ENCODE results near the gene MAPK12.

MAPK12 gene

DNA sequence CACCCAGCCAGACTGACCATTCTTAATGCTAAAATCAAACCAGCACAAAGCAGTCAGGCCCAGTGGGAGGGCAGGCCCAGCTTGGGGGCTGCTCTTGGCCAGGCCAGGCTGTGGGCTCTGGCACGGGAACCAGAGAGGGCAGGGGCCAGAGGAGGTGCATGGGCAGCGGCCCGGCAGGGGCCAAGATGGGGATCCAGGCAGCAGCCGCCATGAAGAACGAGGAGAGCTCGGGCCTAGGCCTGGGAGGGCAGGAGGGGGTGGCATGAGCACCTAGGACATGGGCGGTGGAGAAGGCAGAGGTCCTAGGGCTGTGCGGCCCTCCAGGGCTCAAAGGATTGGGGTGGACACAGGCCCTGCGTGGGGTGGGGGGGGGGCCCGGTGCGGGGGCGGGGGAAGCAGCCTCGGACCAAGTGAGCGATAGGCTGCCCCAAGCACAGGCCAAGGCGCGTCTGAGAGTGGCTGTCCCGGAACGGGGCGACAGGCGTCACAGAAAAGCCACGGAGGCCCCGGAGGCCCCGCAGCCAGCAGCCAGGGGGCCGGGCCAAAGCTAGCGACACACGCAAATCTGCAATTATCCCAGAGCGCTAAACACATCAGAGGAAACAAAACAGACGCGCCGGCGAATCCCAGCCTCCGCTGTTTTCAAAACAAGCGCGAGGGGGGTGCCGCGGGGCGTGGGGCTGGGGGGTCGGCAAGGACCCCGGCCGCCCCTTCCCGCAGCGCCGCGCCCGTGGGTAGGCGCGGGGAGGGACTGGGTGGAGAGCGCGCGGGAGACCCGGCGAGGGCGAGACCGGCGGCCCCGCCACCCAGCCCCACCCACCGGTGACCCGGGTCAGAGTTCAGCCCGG, 37.7 kb upstream of the MAPK12 start:
- DNase-seq = no peak

DNA sequence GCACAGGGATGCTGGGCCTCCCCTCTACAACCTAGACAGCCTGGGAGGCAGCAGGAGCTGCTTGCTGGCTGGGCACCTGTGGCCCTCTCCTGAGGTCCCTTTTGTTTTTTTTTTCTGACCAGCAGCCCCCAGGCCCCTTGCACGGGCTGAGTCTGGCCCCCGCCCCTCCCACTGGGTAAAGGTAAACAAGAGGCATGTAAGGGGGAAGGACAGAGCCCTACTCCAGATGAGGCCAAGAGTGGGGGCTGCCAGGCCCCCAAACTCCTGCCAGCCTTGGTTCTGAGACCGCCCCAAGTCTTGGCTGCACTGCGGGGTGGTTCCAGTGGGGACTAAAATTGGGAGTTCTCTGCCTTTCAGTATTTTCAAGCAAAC, 36.8 kb upstream of the MAPK12 start:
- no peak for DNase-seq

DNA sequence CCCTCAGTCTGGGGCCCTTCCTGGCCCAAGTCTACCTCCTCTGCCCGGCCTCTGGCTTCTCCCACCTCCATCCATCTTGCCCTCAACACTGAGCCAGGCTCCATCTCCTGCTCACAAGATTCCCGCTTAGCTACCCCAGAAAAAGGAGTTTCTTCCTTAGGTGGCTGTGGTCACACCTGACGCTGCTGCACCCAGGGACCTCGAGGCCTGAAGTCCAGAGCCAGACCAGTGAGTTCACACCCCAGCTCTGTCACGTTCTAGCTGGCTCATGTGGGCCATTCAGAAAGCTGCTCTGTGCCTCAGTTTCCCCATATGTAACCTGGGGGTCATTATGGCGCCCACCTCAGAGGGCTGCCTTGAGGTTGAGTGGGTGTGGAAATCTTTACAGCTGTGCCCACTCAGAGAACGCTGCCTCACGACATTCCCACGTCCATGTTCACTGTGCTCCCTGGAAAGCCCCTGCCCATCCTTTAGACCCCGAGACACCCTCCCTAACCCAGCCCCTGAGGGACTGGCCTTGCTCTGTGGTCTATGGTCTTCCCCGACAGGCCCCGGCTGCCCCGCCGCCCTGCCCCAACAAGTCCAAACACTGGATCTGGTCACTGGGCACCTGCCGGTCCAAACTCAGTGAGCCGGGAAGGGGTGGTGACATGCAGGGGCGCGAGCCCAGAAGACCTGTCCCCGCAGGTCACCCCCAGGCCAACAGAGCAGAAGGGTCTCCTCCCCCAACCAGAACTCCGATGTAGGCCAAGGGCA, 36.2 kb upstream of the MAPK12 start:
- DNase-seq = no peak

DNA sequence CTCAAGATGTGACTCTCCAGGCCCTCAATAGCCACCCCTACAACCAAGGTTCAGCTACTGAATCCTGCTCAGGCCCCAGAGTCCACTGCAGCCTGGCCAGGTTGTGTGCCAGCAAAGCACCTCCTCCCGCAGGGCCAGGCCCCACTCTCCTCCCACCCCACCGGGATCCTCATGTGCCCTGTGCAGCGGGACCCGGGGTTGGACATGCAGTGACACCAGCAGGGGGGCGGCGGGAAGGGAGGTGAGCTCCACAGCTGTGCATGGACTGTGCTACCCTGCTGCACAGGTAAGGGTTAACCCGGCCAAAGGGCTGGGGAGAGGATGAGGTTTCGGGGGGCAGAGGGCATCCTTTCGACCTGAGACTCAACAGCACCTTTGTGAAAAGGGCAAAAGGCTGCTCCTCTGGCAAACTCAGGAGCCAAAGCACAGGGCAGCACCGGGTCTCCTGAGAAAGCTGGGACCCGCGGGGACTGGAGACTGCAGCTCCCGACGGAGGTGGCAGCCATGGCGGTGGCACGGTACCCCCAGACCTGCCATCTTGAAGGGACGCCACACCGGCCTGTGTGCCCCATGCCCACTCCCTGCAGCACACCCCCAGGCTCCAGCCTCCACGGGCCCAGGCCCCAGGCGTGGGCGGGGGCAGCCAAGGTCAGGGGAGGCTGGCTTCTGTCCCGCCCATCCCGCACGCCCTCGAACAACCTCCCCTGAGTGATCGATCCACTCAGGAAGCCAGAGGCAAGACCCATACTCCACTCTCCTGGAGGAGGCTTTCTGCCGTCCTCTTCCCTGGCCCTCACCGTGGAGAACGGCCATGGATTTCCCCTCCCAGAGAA, 35.4 kb upstream of the MAPK12 start:
- DNase-seq = no peak

DNA sequence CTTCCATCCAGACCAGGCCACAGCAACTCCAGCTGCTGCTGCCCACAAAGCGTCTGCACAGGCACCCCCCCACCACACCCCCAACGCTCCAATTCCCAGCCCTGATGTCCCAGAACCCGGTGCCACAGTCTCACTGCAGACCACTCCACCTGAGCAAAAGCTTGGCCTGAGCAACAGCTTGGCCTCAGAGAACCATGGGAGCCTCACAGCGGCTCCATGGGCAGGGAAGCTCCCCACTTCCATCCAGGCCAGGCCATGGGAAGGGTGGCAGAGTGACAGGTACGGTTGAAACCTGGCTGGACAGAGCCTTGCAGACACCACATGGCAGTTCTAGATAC, 32.8 kb upstream of the MAPK12 start:
- no peak for DNase-seq

DNA sequence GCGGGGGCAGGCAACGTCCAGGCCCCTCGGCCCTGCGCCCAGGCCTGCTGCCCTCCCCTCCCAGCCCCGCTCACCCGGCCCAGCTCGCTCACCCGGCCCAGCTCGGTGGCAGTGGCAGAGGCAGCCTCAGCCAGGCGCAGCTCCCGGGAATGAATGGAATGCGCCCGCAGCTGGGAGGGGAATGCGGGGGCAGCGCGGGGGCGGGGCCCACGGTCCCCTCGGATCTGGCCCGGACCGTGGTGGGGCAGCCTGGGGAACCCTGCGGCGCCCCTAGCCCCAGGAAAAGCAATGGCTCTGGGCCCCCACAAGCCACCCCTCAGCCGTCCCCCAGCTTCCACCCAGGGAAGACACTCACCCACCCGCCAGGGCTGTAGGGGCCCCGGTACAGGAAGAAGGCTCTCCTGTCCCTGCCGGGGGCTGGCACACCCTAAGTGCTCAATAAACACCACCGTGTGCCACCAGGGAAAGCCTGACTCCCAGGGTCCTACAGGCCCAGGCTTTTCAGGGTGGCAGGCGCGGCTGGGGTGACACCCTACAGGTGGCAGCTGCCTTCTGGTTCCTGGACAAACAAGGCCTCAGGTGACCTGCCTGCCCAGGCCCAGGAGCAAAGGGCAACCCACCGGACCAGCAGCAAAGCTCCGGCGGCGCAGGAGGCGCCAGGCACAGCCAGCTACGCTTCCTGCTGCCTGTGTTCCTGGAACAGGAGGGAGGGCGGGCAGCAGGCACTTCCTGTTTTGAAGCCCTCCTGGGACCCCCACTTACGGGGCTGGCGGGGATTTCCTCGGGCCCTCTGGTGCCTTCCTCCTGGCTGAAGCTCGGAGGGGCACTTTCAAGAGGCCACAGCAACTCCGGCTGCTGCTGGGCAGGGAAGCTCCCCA, 32.2 kb upstream of the MAPK12 start:
- DNase-seq = no peak

DNA sequence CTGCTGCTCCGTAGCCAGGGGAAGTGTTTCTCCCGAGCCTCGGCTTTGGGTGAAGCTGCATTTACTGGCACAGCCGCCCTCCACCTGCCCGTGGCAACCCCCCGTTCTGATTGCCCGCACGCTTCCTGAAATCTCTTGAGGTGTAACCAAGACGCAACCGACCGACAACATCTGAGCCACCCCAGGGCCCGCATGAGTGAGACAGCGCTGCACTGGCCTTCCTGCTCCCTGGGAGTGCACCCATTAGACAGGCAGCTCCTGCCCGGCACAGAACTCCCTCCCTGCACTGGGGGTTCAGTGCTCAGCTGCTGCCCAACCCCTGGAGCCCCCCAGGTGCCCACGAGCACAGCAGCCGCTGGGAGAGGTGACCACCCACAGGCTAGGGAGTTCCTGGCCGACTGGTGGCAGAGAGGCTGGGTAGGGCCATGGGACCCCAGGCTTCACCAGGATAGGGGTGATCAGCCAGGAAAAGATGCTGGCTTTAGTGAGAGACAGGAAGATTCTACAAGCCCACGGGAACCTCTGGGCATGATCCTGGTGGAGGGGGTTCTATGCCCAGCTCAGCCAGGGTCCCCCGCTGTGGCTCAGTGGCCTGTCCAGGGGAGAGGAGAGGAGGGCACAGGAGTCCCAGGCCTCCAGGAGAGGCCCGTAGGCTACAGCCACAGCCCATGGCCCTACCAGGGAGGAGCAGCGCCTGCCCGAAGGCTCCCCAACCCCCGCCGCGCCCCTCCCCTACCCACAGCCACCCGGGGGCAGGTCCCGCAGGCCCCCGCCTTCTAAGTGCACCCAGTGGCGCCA, 31.4 kb upstream of the MAPK12 start:
- DNase-seq = no peak

DNA sequence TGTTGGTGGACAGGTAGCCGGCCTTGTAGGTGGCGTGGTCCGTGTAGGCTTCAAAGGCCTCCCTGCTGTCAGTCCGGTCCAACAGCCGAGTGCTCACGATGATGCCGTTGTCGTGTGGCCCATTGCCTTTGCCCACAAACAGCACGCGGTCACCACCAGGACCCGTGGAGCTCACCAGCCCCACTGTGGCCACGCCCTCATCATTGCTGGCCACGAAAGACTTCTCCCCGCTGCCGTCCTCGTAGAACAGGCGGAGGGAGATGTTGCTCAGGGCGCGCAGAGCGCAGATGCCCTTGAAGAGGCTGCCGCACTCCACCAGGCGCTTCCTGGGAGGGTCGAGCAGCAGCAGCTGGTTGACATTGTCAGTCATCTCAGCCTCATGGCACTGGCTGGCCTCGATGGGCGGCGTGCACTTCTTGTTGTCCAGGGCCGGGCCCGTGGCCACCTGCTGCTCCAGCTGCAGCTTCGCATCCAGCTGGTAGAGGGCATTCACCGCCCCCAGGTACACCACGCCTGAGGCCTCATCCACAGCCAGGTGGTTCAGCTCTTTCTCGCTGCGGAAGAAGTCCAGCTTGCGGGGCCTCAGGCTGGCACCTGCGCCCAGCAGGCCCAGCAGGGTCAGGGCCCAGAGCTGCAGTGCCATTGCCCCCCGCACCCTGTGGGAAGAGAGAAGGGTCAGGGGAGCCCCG, 28.6 kb upstream of the MAPK12 start:
- DNase-seq = no peak

DNA sequence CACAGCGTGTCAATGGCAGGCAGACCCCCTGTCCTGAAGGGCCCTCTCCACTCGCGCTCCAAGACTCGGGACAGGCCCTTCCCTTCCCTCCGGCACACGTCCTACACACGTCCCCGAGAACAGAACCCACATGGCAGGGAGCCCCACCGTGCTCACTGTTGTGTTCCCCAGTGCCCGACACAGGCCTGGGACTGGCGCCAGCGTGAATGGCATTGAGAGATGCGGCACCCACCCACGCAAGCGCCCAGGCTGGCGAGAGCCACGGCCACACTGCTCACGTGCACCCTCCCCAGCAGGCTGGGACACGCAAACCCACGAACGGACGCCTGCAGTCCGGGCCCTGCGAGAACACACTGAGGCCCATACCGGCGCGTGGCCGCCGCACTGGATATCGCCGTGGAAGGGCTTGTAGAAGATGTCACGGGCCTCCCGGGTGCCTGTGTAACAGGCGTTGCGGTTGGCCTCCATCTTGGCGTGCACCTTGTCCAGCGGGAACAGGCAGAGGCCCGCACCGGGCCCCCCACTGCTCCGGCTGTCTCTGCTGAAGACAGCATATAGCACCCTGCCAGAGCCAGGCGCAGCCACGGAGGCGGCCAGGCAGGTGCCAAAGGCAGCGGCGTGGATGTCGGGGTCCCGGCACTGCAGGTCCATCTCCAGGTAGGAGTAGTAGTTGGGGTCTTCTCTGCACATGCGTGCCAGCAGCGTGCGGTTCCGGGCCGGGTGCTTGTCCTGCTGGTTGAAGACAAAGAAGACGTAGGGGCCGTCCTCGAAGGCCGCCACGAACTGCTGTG, 27.9 kb upstream of the MAPK12 start:
- DNase-seq = no peak

DNA sequence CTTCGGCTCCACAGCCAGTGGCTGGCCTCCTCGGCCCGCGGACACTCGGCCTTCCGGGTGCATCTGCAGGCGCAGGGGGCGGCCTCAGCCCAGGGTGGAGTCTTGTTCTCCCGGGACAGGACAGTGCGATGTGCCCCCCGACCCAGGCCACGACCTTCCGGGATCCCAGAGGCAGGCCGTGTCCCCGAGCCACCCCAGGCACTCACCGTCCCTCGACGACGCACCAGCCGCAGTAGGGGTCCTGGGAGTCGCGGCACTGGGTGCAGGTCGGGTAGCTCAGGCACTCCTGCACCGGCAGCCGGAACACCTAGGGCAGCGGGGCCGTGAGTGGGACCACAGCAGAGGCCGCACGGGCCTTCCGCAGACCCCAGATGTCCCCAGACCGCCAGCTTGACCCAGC, 26.2 kb upstream of the MAPK12 start:
- no peak for DNase-seq

DNA sequence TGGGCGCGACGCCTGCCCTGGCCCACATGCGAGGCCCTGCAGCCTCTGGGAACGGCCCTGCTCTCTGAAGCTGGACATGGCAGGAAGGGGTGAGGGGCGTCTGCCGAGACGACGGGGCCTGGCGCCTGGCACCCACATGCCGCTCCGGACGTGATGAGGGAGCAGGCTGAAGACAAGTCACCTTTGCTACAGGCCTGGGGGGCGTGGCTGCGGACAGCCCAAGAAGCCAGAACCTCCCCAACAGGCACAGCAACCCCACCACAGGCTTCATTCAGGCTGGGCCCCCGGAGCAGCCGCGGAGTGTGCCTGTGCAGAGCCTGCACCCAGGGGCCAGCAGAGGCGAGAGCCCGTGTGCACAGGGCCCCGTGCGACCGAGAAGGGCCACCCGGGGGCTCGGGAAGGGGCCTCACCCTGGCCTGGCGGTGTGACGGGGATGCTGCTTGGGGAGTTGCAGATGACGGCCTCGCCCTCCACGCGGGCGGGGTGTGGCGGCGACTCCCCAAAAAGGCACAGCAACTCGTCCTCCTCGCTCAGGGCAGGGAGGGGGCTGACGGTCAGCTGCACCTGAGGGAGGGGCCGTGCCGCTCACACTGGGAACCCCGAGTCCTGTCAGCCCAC, 25.3 kb upstream of the MAPK12 start:
- no peak for DNase-seq

DNA sequence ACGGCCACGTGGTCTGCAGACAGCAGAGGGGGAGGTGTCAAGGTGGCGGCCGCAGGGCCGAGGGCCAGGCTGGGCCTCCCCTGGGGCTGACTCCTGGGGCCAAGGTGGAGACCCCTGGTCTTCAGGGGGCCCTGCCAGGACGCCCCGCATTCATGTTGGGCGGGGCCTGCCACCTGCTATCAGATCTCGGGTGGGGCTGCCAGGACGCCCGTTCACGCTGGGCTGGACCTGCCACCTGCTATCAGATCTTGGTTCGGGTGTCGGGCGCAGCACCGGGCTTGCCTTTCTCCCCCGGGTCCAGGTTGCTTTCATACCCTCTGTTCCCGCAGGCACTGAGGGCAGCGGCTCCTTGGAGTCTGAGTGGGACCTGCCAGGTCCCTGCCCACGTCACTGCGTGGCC, 24.8 kb upstream of the MAPK12 start:
- no peak for DNase-seq

DNA sequence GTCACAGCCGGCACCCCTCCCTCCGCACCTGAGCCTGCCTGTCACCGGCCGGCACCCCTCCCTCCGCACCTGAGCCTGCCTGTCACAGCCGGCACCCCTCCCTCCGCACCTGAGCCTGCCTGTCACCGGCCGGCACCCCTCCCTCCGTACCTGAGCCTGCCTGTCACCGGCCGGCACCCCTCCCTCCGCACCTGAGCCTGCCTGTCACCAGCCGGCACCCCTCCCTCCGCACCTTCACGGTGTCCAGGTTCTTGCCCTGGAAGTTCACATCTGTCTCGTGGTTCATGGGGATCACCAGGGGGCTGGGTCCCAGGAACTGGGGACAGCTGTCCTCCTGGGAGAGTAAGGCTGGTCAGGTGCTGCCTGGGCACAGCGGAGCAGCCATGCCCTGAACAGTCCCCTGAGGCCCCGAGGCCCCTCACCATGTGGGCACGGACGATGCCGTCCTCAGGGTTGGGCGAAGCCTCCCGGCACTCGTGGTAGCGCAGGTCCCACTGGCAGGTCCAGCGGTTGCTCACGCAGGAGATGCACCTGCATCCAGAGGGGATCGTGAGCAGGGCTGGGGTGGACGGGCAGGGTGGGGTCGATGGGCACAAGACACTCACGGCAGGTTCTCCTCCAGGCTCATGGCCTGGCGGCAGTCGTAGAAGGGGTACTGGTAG, 24.2 kb upstream of the MAPK12 start:
- no peak for DNase-seq

DNA sequence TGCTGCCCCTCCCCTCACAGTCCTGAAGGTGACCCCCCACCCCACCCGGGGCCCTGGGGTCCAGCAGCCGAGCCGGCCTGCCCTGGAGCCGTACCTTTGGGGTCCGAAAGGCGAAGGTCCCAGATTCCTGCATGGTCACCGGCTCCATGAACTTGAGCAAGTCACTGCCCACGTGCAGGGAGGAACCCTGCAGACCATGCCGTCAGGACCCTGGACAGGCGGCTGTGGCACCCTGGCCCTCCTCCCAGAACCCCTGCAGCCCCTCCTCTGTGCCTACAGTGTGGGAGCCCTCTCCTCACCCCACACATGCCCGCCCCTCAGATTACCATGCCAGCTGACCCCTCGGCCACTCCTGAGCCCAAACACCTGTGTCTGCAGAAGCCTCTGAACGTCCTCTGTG, 23.0 kb upstream of the MAPK12 start:
- no peak for DNase-seq

DNA sequence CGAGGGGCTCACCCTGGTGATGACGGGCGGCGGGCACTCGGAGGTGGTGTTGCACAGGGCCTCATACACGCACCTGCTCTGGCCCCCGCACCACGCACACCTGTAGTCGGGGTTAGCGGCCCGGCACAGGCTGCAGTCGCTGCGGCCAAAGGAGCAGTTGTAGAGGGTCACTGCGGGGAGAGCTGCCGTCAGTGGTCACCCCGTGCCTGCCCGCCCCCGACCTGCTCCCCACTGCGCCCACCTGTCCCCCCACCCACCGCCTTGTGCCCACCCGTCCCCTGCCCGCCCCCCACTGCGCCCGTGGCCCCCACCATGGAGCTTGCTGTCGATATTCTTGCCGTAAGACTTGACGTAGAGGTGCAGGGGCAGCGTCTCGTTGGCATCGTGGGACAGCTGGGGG, 22.3 kb upstream of the MAPK12 start:
- no peak for DNase-seq

DNA sequence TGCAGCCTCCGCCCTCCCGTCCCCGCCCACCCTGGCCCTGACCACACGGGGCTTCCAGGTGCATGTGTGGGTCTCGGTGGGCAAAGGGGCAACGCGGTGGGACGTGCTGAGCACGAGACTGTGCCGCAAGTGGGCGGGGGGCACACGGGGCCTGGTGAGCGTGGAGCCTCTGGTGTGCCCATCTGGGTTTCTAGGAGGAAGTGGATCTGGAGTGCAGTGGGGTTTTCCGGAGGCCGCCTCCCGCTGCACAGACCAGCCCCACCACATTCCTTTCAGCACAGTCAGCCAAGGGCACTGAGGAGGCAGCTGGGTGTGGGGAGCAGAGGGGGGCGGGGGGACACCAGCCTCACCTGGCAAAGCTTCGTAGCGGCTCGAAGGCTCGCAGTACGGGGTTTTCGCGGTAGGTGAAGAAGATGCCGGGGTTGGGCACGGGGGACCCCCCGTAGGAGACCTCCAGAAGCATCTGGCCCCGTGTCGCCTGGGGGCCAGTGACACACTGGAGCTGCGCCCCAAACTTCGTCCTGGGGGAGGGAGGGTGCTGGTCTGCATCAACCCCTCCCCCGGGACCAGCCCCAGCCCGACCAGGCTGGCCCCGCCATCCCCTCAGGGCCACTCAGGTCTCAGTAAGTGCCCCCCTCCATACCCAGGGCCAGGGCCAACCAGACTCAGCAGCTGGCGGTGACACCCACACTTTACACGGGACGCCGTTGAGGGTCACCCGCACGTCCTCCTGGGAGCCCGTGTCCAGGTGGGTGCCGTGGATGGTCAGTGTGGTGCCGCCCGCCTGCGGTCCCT, 21.1 kb upstream of the MAPK12 start:
- DNase-seq = no peak

DNA sequence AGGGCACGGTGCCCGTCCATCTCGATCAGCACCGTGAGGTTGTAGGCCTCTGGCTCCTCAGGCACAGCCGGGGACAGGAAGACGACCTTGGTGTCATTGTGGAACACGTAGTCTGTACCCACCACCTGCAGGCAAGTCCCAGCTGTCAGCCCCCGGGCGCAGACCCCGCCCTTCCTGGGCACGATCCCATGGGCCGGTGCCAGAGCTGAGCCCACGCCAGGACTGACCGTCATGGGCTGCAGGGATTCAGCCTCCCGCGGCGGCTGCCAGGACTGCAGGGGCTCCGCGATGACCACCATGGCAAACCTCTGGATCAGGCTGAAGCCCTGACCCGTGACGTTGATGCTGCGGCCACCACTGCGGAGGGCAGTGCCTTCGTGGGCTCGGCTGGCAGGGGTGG, 20.5 kb upstream of the MAPK12 start:
- DNase-seq = no peak

DNA sequence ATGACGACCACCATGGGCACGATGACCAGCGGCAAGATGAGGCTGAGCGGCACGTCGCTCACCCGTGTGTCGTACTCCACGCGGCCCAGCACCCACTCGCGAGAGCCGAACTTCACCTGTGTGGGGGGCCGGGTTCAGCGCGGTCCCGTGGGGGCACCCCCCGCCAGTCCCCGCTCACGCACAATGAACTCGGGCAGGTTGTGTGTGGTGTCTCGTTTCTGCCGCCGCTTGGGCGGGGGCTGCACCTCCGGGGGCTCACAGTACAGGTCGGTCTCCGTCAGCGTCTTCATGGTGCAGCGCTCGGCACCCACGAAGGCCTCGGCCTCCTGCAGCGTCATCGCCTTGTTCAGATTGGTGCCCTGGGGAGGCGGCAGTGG, 19.9 kb upstream of the MAPK12 start:
- no peak for DNase-seq

Data from stimulated activated CD4-positive, alpha-beta T cell treated with anti-CD3 and anti-CD28 coated beads, Interleukin-4, amount 100 ng/mL, for 1 hour (primary cell).